ENCODE data around the gene RSL1D1.

The RSL1D1 gene

GRCh38 chr16:11851294-11852091 lies at the start of gene RSL1D1:
RSL1D1 (minus strand) TSS chr16:11851542; CDS start chr16:11851512, 30 bp downstream.
- DNase-seq (ENCODE audit: low read depth) = peak; percentile 89

- no peak for DNase-seq (ENCODE audit: low read depth)
Observed at GRCh38 chr16:11901091-11901490, 49.7 kb upstream of the RSL1D1 start.

GRCh38 chr16:11896486-11897176 lies 45.3 kb upstream of the RSL1D1 start:
- no peak for DNase-seq (ENCODE audit: low read depth)

GRCh38 chr16:11893571-11893970 lies 42.2 kb upstream of the RSL1D1 start:
- no peak for DNase-seq (ENCODE audit: low read depth)

GRCh38 chr16:11892761-11893160 lies 41.4 kb upstream of the RSL1D1 start:
- DNase-seq (ENCODE audit: low read depth) = no peak

- no peak for DNase-seq (ENCODE audit: low read depth)
Observed at GRCh38 chr16:11890231-11890965, 39.1 kb upstream of the RSL1D1 start.

GRCh38 chr16:11886881-11887280 lies 35.5 kb upstream of the RSL1D1 start:
- DNase-seq (ENCODE audit: low read depth) = no peak

- no peak for DNase-seq (ENCODE audit: low read depth)
Observed at GRCh38 chr16:11884035-11884434, 32.7 kb upstream of the RSL1D1 start.

GRCh38 chr16:11880007-11880406 lies 28.7 kb upstream of the RSL1D1 start:
- no peak for DNase-seq (ENCODE audit: low read depth)

GRCh38 chr16:11877374-11877773 lies 26.0 kb upstream of the RSL1D1 start:
- no peak for DNase-seq (ENCODE audit: low read depth)

- DNase-seq (ENCODE audit: low read depth) = no peak
Observed at GRCh38 chr16:11876306-11876705, 25.0 kb upstream of the RSL1D1 start.

GRCh38 chr16:11875721-11876120 lies 24.4 kb upstream of the RSL1D1 start:
- no peak for DNase-seq (ENCODE audit: low read depth)

- DNase-seq (ENCODE audit: low read depth) = no peak
Observed at GRCh38 chr16:11871193-11871592, 19.9 kb upstream of the RSL1D1 start.

GRCh38 chr16:11870399-11870798 lies 19.1 kb upstream of the RSL1D1 start:
- DNase-seq (ENCODE audit: low read depth) = no peak

- DNase-seq (ENCODE audit: low read depth) = no peak
Observed at GRCh38 chr16:11869353-11870228, 18.2 kb upstream of the RSL1D1 start.

GRCh38 chr16:11868412-11868980 lies 17.2 kb upstream of the RSL1D1 start:
- no peak for DNase-seq (ENCODE audit: low read depth)

- DNase-seq (ENCODE audit: low read depth) = no peak
Observed at GRCh38 chr16:11862489-11862888, 11.1 kb upstream of the RSL1D1 start.

GRCh38 chr16:11857161-11857560 lies 5.8 kb upstream of the RSL1D1 start:
- no peak for DNase-seq (ENCODE audit: low read depth)

- DNase-seq (ENCODE audit: low read depth) = no peak
Observed at GRCh38 chr16:11852092-11852809, 909 bp upstream of the RSL1D1 start.

GRCh38 chr16:11848842-11849241 lies 2.5 kb downstream of the RSL1D1 start:
- no peak for DNase-seq (ENCODE audit: low read depth)

GRCh38 chr16:11844499-11844898 lies 6.8 kb downstream of the RSL1D1 start:
- no peak for DNase-seq (ENCODE audit: low read depth)

Measured in activated T-helper 9 cell treated with anti-CD3 and anti-CD28 coated beads, Interleukin-2, amount 50 U/mL, for 16 hours (primary cell).